GM12873 (cell line): Measurements from ENCODE around the gene TF.

Experiments used
- CTCF ChIP-seq: IDR thresholded peaks from 2 replicates; pipeline ENCODE4 v1.5.1; 2012; ENCODE audit warnings: low read depth, mild to moderate bottlenecking, moderate library complexity, low read length, control low read depth; ENCODE audit not compliant: insufficient read depth; ENCODE audit errors: missing control alignments

The TF gene

GRCh38 chr3:133706033-133706432 lies 40.2 kb upstream of the TF start:
- no peak for TF ChIP-seq CTCF

GRCh38 chr3:133709139-133709750 lies 36.9 kb upstream of the TF start:
- no peak for TF ChIP-seq CTCF

GRCh38 chr3:133711013-133711412 lies 35.2 kb upstream of the TF start:
- no peak for TF ChIP-seq CTCF

- TF ChIP-seq CTCF: no peak
Measured at GRCh38 chr3:133712017-133712416, 34.2 kb upstream of the TF start.

GRCh38 chr3:133713347-133713746 lies 32.8 kb upstream of the TF start:
- no peak for TF ChIP-seq CTCF

- no peak for TF ChIP-seq CTCF
Measured at GRCh38 chr3:133717424-133717823, 28.8 kb upstream of the TF start.

GRCh38 chr3:133722935-133723334 lies 23.3 kb upstream of the TF start:
- no peak for TF ChIP-seq CTCF

GRCh38 chr3:133730993-133731392 lies 15.2 kb upstream of the TF start:
- TF ChIP-seq CTCF: no peak
